Lower leg skin (tissue), 3 donors: ENCODE data around the gene GPHA2.

ENCODE experiments used
- CTCF ChIP-seq, 3 donors: fragments of 450-650 bp; IDR thresholded peaks; one replicate each; pipeline ENCODE4 v1.5.1; 2016; ENCODE audit warnings: antibody characterized with exemption in 3 of 3, mild to moderate bottlenecking in 3 of 3, moderate library complexity in 2 of 3
- POLR2A ChIP-seq, 2 donors: fragments of 450-650 bp; IDR thresholded peaks; one replicate each; pipeline ENCODE4 v1.6.1; 2016 to 2017; ENCODE audit warnings: antibody characterized with exemption in 2 of 2, mild to moderate bottlenecking in 1 of 2, moderate library complexity in 1 of 2

GRCh38 chr11:64933213-64933934 lies 2.3 kb downstream of the GPHA2 start:
- TF ChIP-seq POLR2A (IDR thresholded peaks at IDR 0.05) (no peak), CTCF (IDR thresholded peaks at IDR 0.05) (no peak)
